HG03196 (cell line): Measurements from ENCODE around the gene MCUR1.
"Not testable (repeated sequence)": the region's sequence is repeated elsewhere in the genome, so short reads cannot be mapped to it uniquely, and the experiment has no call there.

Experiments
- ATAC-seq: cut with Tn5 transposase; IDR thresholded peaks from one replicate; pipeline ENCODE4 v1.9.1; 2021; ENCODE audit not compliant: unreplicated experiment

The MCUR1 gene

DNA sequence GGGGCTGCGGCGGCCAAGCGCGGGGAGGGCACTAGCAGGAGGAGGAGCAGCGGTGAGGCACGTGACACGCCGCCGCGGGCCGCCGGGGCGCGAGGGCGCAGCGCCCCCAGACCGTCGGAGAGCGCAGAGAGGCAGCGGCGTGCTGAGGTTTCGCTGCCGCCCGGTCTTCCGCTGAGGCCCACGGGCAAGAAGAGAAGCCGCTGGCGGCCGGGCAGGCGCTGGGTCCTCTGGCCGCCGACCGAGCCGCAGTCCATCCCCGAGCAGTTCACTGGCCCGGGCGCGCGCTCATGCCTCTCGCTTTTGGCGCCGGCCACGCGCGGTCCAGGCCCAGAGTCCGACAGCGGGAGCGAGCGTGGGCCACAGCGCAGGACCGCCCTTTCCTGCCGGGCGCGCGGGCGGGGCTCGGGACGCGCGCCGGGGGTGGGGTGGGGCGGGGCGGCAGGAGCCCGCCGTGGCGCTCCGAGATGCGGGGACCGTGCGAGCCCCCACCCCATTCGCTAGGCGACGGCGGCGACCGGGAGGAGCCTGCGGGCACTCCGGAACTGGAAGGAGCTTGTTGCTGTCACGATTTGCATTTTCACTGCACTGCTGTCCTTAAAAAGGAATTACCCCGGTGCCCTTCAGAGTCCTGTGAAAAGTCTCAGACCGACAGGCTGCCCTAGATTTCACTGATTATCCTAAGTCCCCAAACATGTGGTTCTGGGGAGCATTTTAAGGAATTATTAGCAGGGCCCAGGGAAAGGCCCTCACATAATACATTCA lies at the start of gene MCUR1:
Gene MCUR1 (minus strand): TSS at position 382 of the 762 bp plus-strand sequence. CDS start 128 bp downstream, at position 254.
- peak; percentile 84 for ATAC-seq

GRCh38 chr6:13863699-13864155 lies 49.4 kb upstream of the MCUR1 start:
- ATAC-seq: no peak

DNA sequence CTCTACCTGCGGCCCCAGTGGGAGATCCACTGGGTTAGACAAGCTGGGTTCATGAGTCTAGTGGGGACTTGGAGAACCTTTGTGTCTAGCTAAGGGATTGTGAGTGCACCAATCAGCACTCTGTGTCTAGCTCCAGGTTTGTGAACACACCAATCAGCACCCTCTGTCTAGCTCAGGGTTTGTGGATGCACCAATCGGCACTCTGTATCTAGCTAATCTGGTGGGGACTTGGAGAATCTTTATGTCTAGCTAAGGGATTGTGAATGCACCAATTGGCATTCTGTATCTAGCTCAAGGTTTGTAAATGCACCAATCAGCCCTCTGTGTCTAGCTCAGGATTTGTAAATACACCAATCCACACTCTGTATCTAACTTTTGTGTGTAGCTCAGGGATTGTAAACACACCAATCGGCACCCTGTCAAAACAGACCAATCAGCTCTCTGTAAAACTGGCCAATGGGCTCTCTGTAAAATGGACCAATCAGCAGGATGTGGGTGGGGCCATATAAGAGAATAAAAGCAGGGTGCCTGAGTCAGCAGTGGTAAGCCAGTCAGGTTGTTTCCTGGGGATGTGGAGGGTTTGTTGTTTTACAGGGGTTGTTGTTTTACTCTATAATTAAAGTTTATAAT lies 46.3 kb upstream of the MCUR1 start:
- ATAC-seq: not testable (repeated sequence)

- ATAC-seq: no peak
Observed at GRCh38 chr6:13859871-13860555, 45.7 kb upstream of the MCUR1 start.

- no peak for ATAC-seq
Observed at GRCh38 chr6:13854716-13855250, 40.4 kb upstream of the MCUR1 start.

- ATAC-seq: no peak
Observed at GRCh38 chr6:13853871-13854270, 39.5 kb upstream of the MCUR1 start.

DNA sequence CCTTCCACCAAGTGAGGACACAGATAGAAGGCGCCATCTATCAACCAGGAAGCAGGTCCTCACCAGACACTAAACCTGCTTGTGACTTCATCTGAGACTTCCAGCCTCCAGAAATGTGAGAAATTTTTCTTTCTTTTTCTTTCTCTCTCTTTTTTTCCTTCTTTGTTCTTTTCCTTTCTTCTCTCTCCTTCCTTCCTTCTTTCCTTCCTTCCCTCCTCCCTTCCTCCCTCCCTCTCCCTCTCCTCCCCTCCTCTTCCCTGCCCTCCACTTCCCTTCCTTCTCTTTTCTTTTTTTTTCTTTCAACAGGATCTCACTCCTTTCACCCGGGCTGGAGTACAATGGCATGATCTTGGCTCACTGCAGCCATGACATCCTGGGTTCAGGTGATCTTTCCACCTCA lies 37.4 kb upstream of the MCUR1 start:
- no peak for ATAC-seq

DNA sequence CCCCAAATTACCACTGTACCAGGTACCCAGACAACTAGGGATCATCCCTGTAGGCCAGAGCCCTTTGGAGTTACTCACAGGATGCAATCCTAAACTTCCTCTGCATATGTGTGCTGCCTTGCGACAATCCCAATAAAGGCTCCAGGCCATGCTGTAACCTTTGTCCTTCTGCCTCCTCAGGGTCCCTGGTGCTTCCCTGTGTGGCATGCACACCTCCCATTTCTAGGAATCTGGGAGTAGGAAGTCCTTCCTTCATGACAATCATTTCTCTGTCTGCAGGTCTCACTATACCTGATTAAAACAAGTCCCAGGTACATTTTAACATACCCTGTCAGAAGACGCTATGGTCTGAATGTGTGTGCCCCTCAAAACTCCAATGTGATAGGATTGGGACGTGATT lies 37.0 kb upstream of the MCUR1 start:
- no peak for ATAC-seq

DNA sequence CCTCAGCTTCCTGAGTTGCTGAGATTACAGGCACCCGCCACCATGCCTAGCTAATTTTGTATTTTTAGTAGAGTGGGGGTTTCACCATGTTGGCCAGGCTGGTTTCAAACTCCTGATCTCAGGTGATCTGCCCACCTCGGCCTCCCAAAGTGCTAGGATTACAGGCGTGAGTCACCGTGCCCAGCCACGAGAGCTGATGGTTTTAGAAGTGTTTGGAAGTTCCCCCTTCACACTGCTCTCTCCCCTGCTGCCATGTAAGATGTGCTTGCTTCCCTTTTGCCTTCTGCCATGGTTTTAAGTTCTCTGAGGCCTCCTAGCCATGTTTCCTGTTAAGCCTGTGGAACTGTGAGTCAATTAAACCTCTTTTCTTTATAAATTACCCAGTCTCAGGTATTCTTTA lies 36.3 kb upstream of the MCUR1 start:
- not testable (repeated sequence) for ATAC-seq

- no peak for ATAC-seq
Observed at GRCh38 chr6:13848522-13849150, 34.3 kb upstream of the MCUR1 start.

DNA sequence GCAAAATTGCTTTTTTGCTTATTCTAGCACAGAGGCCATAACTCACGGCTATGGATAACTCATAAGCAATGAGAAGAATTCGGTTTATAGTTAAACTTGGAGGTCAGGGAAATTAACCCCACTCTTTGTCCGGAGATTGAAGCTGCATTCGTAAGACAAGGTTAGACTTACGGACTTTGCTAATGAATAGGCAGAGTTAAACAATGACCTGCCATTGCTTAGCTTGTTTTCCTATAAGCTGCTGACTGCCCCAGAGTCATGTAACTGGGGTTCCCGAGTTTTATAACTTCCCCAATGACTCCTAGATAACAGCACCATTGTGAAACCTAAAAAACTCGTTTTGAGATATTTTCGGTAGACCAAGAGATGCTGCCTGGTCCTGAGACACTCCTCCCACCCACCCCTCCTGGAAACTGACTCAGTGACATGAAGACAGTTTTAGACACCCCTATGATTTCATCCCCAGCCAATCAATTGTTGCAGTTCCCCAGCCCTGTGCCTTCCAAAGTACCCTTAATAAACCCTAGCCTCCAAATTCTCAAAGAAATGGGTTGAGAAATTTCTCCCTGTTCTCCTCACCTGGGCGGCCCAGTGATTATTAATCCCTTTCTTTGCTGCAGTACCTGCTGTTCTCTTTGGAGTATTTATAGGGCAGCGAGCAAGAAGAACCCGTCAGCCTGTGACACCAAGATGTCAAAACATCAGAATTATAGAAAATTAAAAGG lies 33.1 kb upstream of the MCUR1 start:
- no peak for ATAC-seq

DNA sequence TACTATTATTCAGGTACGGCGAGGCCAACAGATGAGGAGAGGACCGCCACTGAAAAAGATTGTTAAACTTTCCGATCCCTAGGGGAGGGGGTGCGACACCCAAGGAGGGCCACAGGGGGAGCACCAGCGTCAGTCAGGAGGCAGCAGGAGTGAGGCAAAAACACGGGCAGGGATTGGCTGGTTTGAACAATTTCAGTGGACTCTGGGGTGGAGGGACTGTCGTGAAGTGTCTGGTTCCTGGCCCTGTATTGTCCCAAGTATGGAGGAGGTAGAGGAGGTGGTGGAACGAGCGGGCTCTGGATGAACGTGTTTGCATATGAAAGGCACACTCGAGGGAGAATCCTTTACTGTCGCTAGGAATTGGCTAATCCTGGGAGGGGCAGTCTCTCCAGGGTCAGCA lies 32.5 kb upstream of the MCUR1 start:
- no peak for ATAC-seq

DNA sequence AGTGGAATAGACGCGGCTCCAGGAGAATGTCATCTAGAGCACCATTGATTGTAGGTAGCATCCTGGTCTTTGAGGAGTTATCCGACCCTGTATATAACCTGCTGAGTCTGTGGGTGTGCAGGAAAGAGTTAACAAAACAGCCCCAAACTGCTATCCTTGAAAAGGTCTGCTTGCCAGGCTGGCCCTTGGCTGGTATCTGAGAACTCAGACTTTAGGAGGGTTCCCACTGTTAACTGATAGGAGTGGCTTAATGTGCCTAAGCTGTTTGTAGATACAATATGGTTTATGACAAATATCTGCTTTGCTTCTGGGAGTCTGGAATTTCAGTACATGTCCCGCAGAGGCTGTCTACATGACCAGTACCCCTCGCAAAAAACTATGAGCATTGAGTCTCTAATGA lies 27.6 kb upstream of the MCUR1 start:
- ATAC-seq: no peak

- ATAC-seq: no peak
Observed at GRCh38 chr6:13838616-13839015, 24.3 kb upstream of the MCUR1 start.

DNA sequence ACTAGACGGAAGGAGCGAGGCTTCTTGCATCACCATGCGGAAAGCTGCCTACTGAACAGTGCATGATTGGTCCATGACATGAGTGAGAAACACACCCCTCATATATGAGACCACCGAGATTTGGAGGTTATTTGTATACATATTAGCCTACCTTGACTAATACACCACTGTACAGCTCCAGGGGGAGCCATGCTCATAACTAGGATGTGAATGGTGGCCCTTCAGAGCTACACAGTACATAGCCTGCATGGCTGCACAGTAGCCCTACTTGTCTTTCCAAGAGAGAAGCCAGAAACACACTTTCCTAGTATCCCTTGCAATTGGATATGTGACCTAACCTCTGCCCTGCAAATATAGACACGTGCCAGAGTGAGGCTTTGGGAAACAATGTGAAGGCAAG lies 21.8 kb upstream of the MCUR1 start:
- ATAC-seq: no peak

DNA sequence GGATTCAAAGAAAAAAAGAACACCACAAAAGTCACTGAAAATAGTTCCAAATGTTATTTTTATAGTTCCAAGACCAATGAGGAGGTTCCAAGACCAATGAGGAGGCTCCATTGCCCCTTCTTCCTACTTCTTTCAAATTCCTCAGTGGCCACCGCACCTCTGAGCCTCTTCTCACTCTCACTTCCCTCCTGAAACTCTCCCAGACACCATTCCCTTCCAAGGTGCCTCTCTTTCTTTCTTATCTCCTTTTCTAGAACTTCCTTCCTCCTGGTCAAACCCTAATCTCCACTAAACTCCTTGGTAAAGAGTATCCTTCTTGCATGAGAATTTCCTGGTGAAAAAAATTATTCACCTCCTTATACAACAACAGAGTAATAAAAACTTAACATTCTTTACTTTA lies 20.4 kb upstream of the MCUR1 start:
- ATAC-seq: no peak

GRCh38 chr6:13834018-13834417 lies 19.7 kb upstream of the MCUR1 start:
- ATAC-seq: not testable (repeated sequence)

DNA sequence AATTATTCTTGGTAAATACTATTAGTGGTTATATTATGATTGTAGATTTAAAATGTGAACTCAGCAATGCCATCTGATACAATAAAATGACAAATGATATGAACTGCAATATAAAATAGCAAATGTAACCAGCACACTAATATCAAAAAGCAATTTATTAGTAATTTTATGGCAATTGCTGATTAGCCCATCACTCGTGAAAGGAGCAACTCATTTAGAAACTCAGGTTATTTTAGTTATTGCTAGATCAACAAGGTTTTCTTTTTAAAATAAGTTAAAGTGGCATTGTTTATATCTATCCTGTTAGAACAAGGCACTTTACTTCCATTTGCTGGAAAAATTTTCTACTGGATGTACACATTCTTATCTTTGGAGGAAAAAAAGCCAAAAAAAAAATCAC lies 18.4 kb upstream of the MCUR1 start:
- ATAC-seq: no peak

- ATAC-seq: no peak
Observed at GRCh38 chr6:13831615-13832014, 17.3 kb upstream of the MCUR1 start.

DNA sequence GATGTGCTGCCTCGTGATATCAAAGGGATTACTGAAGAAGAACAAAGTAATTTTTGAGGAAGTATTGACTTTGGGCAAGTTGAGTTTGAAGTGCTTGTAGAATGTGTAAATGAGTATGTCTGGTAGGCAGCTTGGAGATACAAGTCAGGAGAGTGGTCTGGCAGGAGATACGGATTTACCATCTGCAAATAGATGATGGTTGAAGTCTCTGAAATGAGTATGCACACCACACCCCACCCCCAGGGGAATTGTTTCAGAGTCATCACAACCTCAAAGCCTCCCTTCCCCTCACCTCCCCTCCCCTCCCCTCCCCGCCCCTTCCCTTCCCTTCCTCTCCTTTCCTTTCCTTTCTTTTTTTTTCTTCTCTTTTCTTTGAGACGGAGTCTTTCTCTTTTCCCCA lies 16.4 kb upstream of the MCUR1 start:
- ATAC-seq: no peak

GRCh38 chr6:13829419-13829818 lies 15.1 kb upstream of the MCUR1 start:
- ATAC-seq: not testable (repeated sequence)
